Body of pancreas (tissue), 4 donors: ENCODE data around the gene FAM107B. TPM values are rescaled to one million over a fixed set of nuclear protein-coding genes. Genes with fewer than 3 reads are reported as not detected.

Experiments used
- ATAC-seq: fragments of 150-250 bp; one replicate; pipeline ENCODE4 v1.9.1; 2016
- DNase-seq, 4 donors: peaks; one replicate each; pipeline ENCODE4 v3.0.0-alpha.2; 2019
- H3K27ac ChIP-seq, 4 donors: fragments of 200-600 bp; sonication (generic); 1 replicate in 3 of 4; 2 replicates in 1 of 4; pipeline versions ENCODE4 v1.5.1 to v1.6.1; 2016 to 2019; ENCODE audit warnings: mild to moderate bottlenecking in 1 of 4, mixed read lengths in 1 of 4, moderate library complexity in 1 of 4
- H3K27me3 ChIP-seq, 2 donors: fragments of 200-600 bp; sonication (generic); one replicate each; pipeline ENCODE4 v1.6.0; 2016; ENCODE audit warnings: mild to moderate bottlenecking in 1 of 2
- H3K36me3 ChIP-seq, 2 donors: fragments of 200-600 bp; sonication (generic); replicated peaks in 1 of 2; 2 replicates each; pipeline ENCODE4 v1.5.1; 2016; ENCODE audit warnings: low read depth in 2 of 2; ENCODE audit not compliant: insufficient read depth in 1 of 2
- H3K4me1 ChIP-seq: fragments of 200-600 bp; sonication (generic); one replicate; pipeline ENCODE4 v1.6.0; 2016
- H3K4me3 ChIP-seq, 2 donors: fragments of 200-600 bp; sonication (generic); 1 replicate in 1 of 2; 2 replicates in 1 of 2; pipeline ENCODE4 v1.5.1; 2016 to 2019
- H3K9me3 ChIP-seq, 3 donors: fragments of 200-600 bp; sonication (generic); 1 replicate in 2 of 3; 2 replicates in 1 of 3; pipeline ENCODE4 v1.5.1; 2016
- POLR2A ChIP-seq, 3 donors: fragments of 450-650 bp; IDR thresholded peaks; one replicate each; pipeline ENCODE4 v1.6.1; 2016; ENCODE audit warnings: antibody characterized with exemption in 3 of 3, mild to moderate bottlenecking in 2 of 3
- WGBS, 2 donors: methylation state at CpG; one replicate each; pipeline ENCODE4 v1.1.5; 2017; 5-methylcytosine and 5-hydroxymethylcytosine counted together
- intact Hi-C: fragments of 100-400 bp; cut with DNase I; formaldehyde crosslinking; loops from one replicate; pipeline ENCODE4 v1.15.1; 2023
- total RNA-seq, 2 donors: library from RNA; depleted of rRNA; stranded (reverse); fragments of >200 nt; gene quantifications; one replicate each; pipeline ENCODE4 v1.1.0, GENCODE V29; 2016
- TF ChIP-seq, protein P1 (sequence below), 7 experiments: fragments of 450-650 bp in 4 of 7; fragments of 200-600 bp in 3 of 7; sonication (generic) in 3 of 7; IDR thresholded peaks; one replicate each; pipeline ENCODE4 v1.5.1; 2016 to 2019; ENCODE audit warnings: antibody characterized with exemption in 7 of 7

Gene FAM107B
- total RNA-seq, 2 donors from 2014 or later: 19.4 to 45.9 TPM

DNA sequence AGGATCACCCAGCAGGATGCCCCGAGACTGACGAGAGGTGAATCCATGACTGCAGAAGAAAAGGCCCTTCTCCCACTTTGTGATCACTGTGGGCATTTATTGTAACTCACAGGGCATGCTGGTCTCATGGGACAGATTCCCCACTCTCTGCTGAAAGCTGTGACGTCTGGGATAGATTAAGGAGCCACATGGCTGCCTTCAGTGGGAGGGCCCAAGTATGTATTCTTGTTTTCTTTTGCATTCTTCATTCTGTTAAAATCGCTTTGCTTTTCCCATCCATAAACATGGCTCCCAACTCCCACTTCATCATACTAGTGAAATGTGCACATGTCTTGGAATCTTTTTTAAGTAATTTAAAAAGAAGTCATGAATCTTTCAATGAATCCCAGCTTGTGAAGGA is 67.2 kb downstream of the FAM107B start:
- H3K27ac ChIP-seq: no peak overlapping the region
- no peaks in the 10 kb centered on the region for H3K9me3 ChIP-seq
- H3K27me3 ChIP-seq: no peaks in the 10 kb centered on the region
- 92 to 93% methylated on average over 4 of the region's 4 CpGs for WGBS, 2 donors
- H3K4me1 ChIP-seq: no peaks in the 10 kb centered on the region
- H3K36me3 ChIP-seq: no peaks in the 10 kb centered on the region
- no peak overlapping the region for H3K4me3 ChIP-seq
- intact Hi-C loops: no loop called here
- no peak for ATAC-seq
- TF ChIP-seq, protein P1, sequence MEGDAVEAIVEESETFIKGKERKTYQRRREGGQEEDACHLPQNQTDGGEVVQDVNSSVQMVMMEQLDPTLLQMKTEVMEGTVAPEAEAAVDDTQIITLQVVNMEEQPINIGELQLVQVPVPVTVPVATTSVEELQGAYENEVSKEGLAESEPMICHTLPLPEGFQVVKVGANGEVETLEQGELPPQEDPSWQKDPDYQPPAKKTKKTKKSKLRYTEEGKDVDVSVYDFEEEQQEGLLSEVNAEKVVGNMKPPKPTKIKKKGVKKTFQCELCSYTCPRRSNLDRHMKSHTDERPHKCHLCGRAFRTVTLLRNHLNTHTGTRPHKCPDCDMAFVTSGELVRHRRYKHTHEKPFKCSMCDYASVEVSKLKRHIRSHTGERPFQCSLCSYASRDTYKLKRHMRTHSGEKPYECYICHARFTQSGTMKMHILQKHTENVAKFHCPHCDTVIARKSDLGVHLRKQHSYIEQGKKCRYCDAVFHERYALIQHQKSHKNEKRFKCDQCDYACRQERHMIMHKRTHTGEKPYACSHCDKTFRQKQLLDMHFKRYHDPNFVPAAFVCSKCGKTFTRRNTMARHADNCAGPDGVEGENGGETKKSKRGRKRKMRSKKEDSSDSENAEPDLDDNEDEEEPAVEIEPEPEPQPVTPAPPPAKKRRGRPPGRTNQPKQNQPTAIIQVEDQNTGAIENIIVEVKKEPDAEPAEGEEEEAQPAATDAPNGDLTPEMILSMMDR (IDR thresholded peaks at IDR 0.05): no peak
- TF ChIP-seq POLR2A (IDR thresholded peaks at IDR 0.05): no peak
- no peak for DNase-seq

DNA sequence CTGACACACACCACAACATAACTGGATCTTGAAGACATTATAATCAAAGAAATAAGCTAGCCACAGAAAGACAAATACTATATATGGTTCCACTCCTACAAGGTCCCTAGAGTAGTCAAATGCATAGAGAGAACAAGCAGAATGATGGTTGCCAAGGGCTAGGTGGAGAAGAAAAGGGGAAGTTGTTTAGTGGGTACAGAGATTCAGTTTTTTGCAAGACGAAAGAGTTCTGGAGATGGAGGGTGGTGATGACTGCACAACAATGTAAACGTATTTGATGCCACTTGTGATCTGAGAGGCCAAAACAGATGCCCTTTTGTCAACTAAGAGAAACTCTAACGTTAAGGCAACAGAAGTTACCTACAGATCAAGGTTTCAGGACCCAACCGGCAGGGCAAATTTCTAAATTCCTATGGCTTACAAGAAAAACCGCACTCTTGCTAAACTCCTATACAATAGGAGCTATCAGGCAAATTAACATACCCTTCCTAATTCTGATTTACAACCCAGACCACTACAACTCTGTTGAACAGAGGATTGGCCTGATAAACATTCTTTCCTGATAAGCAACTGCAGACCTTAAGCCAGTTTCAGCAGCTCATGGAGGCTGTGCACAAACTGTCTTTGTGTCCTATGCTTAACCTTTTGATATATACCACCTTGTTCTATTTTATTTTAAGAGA is 69.0 kb downstream of the FAM107B start:
- no peaks in the 10 kb centered on the region for H3K9me3 ChIP-seq
- ATAC-seq: no peak
- no peaks in the 10 kb centered on the region for H3K36me3 ChIP-seq
- no peaks in the 10 kb centered on the region for H3K27me3 ChIP-seq
- WGBS, 2 donors: 59 to 80% methylated on average over 5 of the region's 5 CpGs
- DNase-seq: no peak
- intact Hi-C loops: no loop called here
- H3K4me1 ChIP-seq: no peaks in the 10 kb centered on the region
- H3K4me3 ChIP-seq: no peak overlapping the region
- H3K27ac ChIP-seq: no peak overlapping the region
- no peak for TF ChIP-seq POLR2A (IDR thresholded peaks at IDR 0.05)
- TF ChIP-seq, protein P1 (IDR thresholded peaks at IDR 0.05): no peak

DNA sequence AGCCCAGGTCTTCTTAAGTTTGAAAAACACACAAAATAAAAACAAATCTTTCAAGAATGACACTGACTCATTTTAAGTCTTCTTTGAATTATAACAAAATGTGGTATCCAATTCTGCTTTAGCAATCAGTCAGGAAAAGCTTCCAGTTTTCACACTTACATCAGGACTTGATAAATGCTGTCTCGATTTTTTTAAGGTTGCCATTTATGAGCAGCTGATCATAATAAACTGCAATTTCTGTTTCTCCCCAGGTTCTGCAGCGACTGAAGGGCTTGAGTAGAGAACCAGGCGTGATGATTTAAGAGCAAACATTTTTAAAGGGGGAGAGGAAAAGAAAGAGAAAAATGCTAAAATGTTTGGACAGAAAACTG is 71.1 kb downstream of the FAM107B start:
- 85 to 95% methylated on average over 3 of the region's 3 CpGs for WGBS, 2 donors
- TF ChIP-seq, protein P1 (IDR thresholded peaks at IDR 0.05): no peak
- no peak for TF ChIP-seq POLR2A (IDR thresholded peaks at IDR 0.05)
- no peak for DNase-seq
- no peaks in the 10 kb centered on the region for H3K9me3 ChIP-seq
- intact Hi-C loops: no loop called here
- no peak for ATAC-seq
- H3K4me3 ChIP-seq: no peak overlapping the region
- no peaks in the 10 kb centered on the region for H3K36me3 ChIP-seq
- H3K27me3 ChIP-seq: no peaks in the 10 kb centered on the region
- no peak overlapping the region for H3K27ac ChIP-seq
- H3K4me1 ChIP-seq: no peaks in the 10 kb centered on the region

DNA sequence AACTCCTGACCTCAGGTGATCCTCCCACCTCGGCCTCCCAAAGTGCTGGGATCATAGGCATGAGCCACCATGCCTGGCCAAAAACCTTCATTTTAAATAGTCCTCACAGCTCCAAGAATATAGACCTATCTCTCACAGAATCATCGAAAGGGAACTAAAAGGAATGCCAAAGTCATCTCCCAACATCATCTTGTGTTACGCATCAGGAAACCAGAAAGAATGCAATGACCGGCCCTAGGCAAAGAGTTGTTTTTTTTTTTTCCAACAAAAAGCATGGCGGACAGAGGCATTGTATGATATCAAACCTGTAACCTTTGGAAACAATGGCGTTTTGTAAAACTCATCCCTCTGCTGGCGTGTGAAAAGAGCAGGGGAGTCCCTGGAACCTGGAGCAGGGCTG is 73.2 kb downstream of the FAM107B start:
- no peak for ATAC-seq
- Histone ChIP-seq H3K4me1 (no peaks in the 10 kb centered on the region), H3K27me3 (no peaks in the 10 kb centered on the region), H3K36me3 (no peaks in the 10 kb centered on the region), H3K4me3 (no peak overlapping the region), H3K9me3 (no peaks in the 10 kb centered on the region), H3K27ac (no peak overlapping the region)
- intact Hi-C loops: no loop called here
- DNase-seq: no peak
- no peak for TF ChIP-seq POLR2A (IDR thresholded peaks at IDR 0.05)
- TF ChIP-seq, protein P1 (IDR thresholded peaks at IDR 0.05): no peak
- WGBS, 2 donors: 92 to 97% methylated on average over 7 of the region's 7 CpGs

DNA sequence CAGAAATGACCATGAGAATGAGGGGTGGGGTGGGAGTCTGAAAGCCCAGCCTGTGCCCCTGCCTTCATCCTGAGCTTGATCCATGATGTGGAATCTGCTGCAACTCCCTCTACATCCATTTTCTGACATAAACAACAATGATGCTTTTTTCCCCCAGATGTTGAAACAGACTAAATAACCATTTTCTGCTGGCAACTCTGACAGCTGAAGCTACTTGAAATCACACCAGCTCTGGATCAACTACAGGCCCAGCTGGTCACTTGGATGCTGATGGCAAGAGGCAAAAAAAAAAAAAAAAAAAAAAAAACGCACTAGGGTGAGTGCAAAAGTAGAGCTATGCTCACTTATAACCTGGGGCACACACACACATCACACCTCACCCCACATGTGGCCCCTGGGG is 74.2 kb downstream of the FAM107B start:
- DNase-seq: no peak
- no peak overlapping the region for H3K4me3 ChIP-seq
- ATAC-seq: no peak

More for the DNA sequence above, 74.2 kb downstream of the FAM107B start:
- no peaks in the 10 kb centered on the region for H3K9me3 ChIP-seq
- H3K27ac ChIP-seq: no peak overlapping the region
- intact Hi-C loops: no loop called here
- no peaks in the 10 kb centered on the region for H3K4me1 ChIP-seq
- no peaks in the 10 kb centered on the region for H3K36me3 ChIP-seq
- no peaks in the 10 kb centered on the region for H3K27me3 ChIP-seq
- no peak for TF ChIP-seq POLR2A (IDR thresholded peaks at IDR 0.05)
- TF ChIP-seq, protein P1 (IDR thresholded peaks at IDR 0.05): no peak
- 0 to 38% methylated on average over 1 of the region's 1 CpG for WGBS, 2 donors
